Transverse colon (tissue), 4 donors: ENCODE measurements around the gene XRCC4. TPM values are rescaled to one million over a fixed set of nuclear protein-coding genes. Genes with fewer than 3 reads are reported as not detected.

Source experiments
- DNase-seq: peaks from one replicate; pipeline ENCODE4 v3.0.0-alpha.2; 2019
- H3K27ac ChIP-seq, 4 donors: fragments of 200-600 bp; sonication (generic); 2 replicates each; pipeline ENCODE4 v1.5.1; 2016 to 2018; ENCODE audit warnings: inconsistent platforms in 4 of 4
- H3K27me3 ChIP-seq: fragments of 200-600 bp; sonication (generic); 2 replicates; pipeline ENCODE4 v1.5.1; 2017; ENCODE audit warnings: inconsistent platforms
- H3K36me3 ChIP-seq, 4 donors: fragments of 200-600 bp; sonication (generic); 2 replicates each; pipeline ENCODE4 v1.5.1; 2017 to 2019; ENCODE audit warnings: inconsistent platforms in 4 of 4
- H3K4me1 ChIP-seq, 4 donors: fragments of 200-600 bp; sonication (generic); 2 replicates each; pipeline ENCODE4 v1.5.1; 2017 to 2020; ENCODE audit warnings: inconsistent platforms in 4 of 4
- H3K4me3 ChIP-seq, 4 donors: fragments of 200-600 bp; sonication (generic); 1 replicate in 1 of 4; 2 replicates in 3 of 4; pipeline versions ENCODE4 v1.5.1 to v1.6.1; 2017 to 2019; ENCODE audit warnings: inconsistent platforms in 4 of 4
- H3K9me3 ChIP-seq, 2 donors: fragments of 200-600 bp; sonication (generic); 2 replicates each; pipeline ENCODE4 v1.5.1; 2017 to 2019; ENCODE audit warnings: inconsistent platforms in 2 of 2
- EP300 ChIP-seq: sonication (generic); formaldehyde crosslinking; IDR thresholded peaks from one replicate; pipeline ENCODE4 v1.6.1; 2017; ENCODE audit warnings: antibody characterized with exemption, low read depth
- POLR2A ChIP-seq: fragments of 450-650 bp; IDR thresholded peaks from one replicate; pipeline ENCODE4 v1.6.1; 2016; ENCODE audit warnings: antibody characterized with exemption, mild to moderate bottlenecking, moderate library complexity
- POLR2AphosphoS5 ChIP-seq, 3 donors: sonication (generic); formaldehyde crosslinking; IDR thresholded peaks; one replicate each; pipeline ENCODE4 v1.6.1; 2016; ENCODE audit warnings: antibody characterized with exemption in 3 of 3
- WGBS, 2 donors: methylation state at CpG; one replicate each; pipeline ENCODE4 v1.1.5; 2018; ENCODE audit warnings: low coverage in 1 of 2; 5-methylcytosine and 5-hydroxymethylcytosine counted together
- in situ Hi-C, 4 donors: fragments of 200-750 bp; cut with MboI; loops; one replicate each; pipeline versions ENCODE4 v1.15.0 to v1.15.1; 2017; ENCODE audit warnings: low sequenced_read_pairs in 3 of 4, low pct_ligation_motif_present in 1 of 4, low pct_unique_long_range_greater_than_20kb in 1 of 4
- intact Hi-C: fragments of 100-400 bp; cut with DNase I; formaldehyde crosslinking; loops from one replicate; pipeline ENCODE4 v1.15.1; 2023; ENCODE audit warnings: low total_unique reads
- total RNA-seq, 4 donors: library from RNA; depleted of rRNA; stranded (reverse); fragments of >200 nt; gene quantifications; one replicate each; pipeline ENCODE4 v1.1.0, GENCODE V29; 2016
- TF ChIP-seq, protein P1 (sequence below), 5 experiments: fragments of 200-600 bp in 3 of 5; fragments of 450-650 bp in 2 of 5; sonication (generic) in 3 of 5; IDR thresholded peaks; 1 replicate in 2 of 5; 2 replicates in 3 of 5; pipeline ENCODE4 v1.5.1; 2016 to 2017; ENCODE audit warnings: antibody characterized with exemption in 5 of 5, inconsistent platforms in 3 of 5, mild to moderate bottlenecking in 2 of 5, moderate library complexity in 1 of 5

The XRCC4 gene
- total RNA-seq, 4 donors from 2014 or later, result 0.60 to 8.1 (median 7.3) TPM; not detected in 1

DNA sequence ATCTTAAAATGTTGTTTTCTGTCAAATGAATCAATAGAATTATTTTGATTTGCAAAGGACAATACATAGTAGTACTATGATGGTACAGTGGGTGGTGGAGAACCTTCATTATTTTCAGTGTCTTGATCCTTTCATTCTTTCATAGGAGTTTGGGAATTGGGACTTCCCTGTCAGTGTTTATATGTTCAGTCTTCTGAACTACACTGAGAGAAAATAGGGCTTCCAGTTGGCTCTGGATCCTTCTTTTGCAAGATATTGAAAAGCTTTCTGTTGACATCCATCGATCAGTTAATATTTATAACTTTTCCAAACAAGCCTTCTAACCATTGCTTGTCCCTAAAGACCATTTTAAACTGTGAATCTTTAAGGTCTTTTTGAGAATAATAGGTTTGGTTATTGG is 94.7 kb downstream of the XRCC4 start:
- Histone ChIP-seq H3K4me3 (no peak overlapping the region), H3K27me3 (no peaks in the 10 kb centered on the region), H3K9me3 (no peaks in the 10 kb centered on the region), H3K27ac (no peak overlapping the region), H3K4me1 (no peaks in the 10 kb centered on the region), H3K36me3 (no peaks in the 10 kb centered on the region)
- in situ Hi-C loops (no loop called here), intact Hi-C loops (no loop called here)
- no peak for DNase-seq
- WGBS, 2 donors, result 82 to 90% methylated on average over 1 of the region's 1 CpG
- no peak for TF ChIP-seq EP300
- no peak for TF ChIP-seq POLR2A
- TF ChIP-seq, protein P1, sequence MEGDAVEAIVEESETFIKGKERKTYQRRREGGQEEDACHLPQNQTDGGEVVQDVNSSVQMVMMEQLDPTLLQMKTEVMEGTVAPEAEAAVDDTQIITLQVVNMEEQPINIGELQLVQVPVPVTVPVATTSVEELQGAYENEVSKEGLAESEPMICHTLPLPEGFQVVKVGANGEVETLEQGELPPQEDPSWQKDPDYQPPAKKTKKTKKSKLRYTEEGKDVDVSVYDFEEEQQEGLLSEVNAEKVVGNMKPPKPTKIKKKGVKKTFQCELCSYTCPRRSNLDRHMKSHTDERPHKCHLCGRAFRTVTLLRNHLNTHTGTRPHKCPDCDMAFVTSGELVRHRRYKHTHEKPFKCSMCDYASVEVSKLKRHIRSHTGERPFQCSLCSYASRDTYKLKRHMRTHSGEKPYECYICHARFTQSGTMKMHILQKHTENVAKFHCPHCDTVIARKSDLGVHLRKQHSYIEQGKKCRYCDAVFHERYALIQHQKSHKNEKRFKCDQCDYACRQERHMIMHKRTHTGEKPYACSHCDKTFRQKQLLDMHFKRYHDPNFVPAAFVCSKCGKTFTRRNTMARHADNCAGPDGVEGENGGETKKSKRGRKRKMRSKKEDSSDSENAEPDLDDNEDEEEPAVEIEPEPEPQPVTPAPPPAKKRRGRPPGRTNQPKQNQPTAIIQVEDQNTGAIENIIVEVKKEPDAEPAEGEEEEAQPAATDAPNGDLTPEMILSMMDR (IDR thresholded peaks at IDR 0.05), result no peak
- no peak for TF ChIP-seq POLR2AphosphoS5 (IDR thresholded peaks at IDR 0.05)

DNA sequence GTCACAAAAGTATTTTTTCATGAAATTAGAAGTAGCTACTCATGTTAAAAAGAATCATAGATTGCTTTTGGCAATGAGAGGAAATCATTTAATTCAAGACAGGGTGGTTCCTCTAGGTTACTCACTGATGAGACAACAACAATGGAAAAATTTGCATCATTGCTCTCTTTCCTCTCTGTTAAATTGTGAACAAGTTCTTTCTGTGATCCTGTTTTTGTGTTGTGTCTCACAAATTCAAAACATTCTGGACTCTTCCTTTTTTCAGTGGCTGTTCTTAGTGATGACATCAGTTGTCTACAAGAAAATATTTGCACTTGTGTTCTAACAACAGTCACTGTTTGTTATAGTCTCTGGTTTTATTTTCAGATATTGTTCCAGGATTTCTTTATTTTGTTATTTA is 95.3 kb downstream of the XRCC4 start:
- Histone ChIP-seq H3K36me3 (no peaks in the 10 kb centered on the region), H3K27me3 (no peaks in the 10 kb centered on the region), H3K4me1 (no peaks in the 10 kb centered on the region), H3K9me3 (no peaks in the 10 kb centered on the region), H3K27ac (no peak overlapping the region), H3K4me3 (no peak overlapping the region)
- no peak for TF ChIP-seq POLR2AphosphoS5 (IDR thresholded peaks at IDR 0.05)
- TF ChIP-seq EP300, result no peak
- TF ChIP-seq POLR2A, result no peak
- TF ChIP-seq, protein P1 (IDR thresholded peaks at IDR 0.05), result no peak
- in situ Hi-C loops, result no loop called here
- intact Hi-C loops, result no loop called here
- no peak for DNase-seq

DNA sequence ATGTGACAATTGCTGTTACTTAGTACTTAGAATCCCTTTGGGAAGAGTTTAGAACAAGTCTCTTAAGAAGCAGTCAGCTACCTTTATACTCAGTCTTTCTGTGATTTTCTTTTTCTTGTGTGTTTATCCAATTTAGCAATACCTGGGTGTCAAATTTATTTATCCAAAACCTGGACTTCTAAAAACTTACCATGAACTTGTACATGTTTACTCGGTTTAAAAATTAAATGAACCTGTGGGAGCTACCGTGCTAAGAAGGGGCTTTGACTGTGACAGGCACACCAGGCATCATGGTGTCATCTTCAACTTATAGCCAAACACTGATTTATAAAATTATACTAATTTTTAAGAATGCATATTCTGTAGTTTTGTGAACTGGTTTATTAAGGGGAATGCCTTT is 96.5 kb downstream of the XRCC4 start:
- no peaks in the 10 kb centered on the region for H3K4me1 ChIP-seq
- in situ Hi-C loops, result no loop called here
- TF ChIP-seq, protein P1 (IDR thresholded peaks at IDR 0.05), result no peak
- TF ChIP-seq POLR2AphosphoS5 (IDR thresholded peaks at IDR 0.05) (no peak), POLR2A (no peak), EP300 (no peak)
- 91 to 93% methylated on average over 2 of the region's 2 CpGs for WGBS, 2 donors
- intact Hi-C loops, result no loop called here
- no peak overlapping the region for H3K4me3 ChIP-seq
- H3K27ac ChIP-seq, result no peak overlapping the region
- no peaks in the 10 kb centered on the region for H3K36me3 ChIP-seq
- H3K27me3 ChIP-seq, result no peaks in the 10 kb centered on the region
- no peaks in the 10 kb centered on the region for H3K9me3 ChIP-seq
- no peak for DNase-seq

DNA sequence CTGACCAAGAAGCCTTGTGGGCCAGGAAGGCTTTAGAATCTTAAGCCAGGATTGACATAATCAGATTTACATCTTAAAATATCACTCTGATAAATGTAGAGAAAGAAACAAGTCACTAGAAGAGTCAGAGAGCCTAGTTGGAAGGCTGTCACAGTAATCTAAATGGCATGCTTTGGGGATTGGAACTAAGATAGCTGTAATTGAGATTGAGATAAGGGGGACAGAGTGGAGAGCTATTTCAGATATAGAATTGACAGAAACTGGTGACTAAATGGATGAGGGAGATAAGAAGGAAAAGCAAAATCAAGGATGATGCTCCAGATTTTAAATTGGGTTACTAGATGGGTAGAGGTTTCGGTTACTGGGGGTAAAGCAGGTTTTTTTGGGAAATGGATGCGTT is 100.5 kb downstream of the XRCC4 start:
- Histone ChIP-seq H3K27ac (no peak overlapping the region), H3K4me1 (no peaks in the 10 kb centered on the region), H3K27me3 (no peaks in the 10 kb centered on the region), H3K9me3 (no peaks in the 10 kb centered on the region), H3K36me3 (no peaks in the 10 kb centered on the region), H3K4me3 (no peak overlapping the region)
- intact Hi-C loops (no loop called here), in situ Hi-C loops (no loop called here)
- no peak for DNase-seq
- 76 to 98% methylated on average over 2 of the region's 2 CpGs for WGBS, 2 donors
- TF ChIP-seq POLR2AphosphoS5 (IDR thresholded peaks at IDR 0.05) (no peak), POLR2A (no peak), EP300 (no peak)
- TF ChIP-seq, protein P1 (IDR thresholded peaks at IDR 0.05), result no peak
